ENCODE data around the gene KRTAP3-1.
"Not testable (repeated sequence)": the region's sequence is repeated elsewhere in the genome, so short reads cannot be mapped to it uniquely, and the experiment has no call there.

KRTAP3-1 gene

GRCh38 chr17:41013606-41014005 is 4.7 kb upstream of the KRTAP3-1 start:
- DNase-seq = no peak

GRCh38 chr17:41013181-41013580 is 4.3 kb upstream of the KRTAP3-1 start:
- DNase-seq = no peak

GRCh38 chr17:41012326-41013120 is 3.6 kb upstream of the KRTAP3-1 start:
- no peak for DNase-seq

- DNase-seq = no peak
These were observed 1.5 kb upstream of the KRTAP3-1 start for GRCh38 chr17:41010441-41010840.

- DNase-seq = no peak
These were observed 1.0 kb upstream of the KRTAP3-1 start for GRCh38 chr17:41009936-41010335.

- DNase-seq = no peak
These were observed 403 bp upstream of the KRTAP3-1 start for GRCh38 chr17:41009301-41009760.

- no peak for DNase-seq
These were observed 4.5 kb downstream of the KRTAP3-1 start for GRCh38 chr17:41004397-41004796.

- DNase-seq = no peak
These were observed 5.0 kb downstream of the KRTAP3-1 start for GRCh38 chr17:41003926-41004325.

GRCh38 chr17:41002814-41003213 is 6.1 kb downstream of the KRTAP3-1 start:
- no peak for DNase-seq

- no peak for DNase-seq
These were observed 7.1 kb downstream of the KRTAP3-1 start for GRCh38 chr17:41001795-41002194.

GRCh38 chr17:40999563-40999962 is 9.4 kb downstream of the KRTAP3-1 start, which contains the start of gene KRTAP3-2:
Gene KRTAP3-2, minus strand, starts transcription at chr17:40999906. Its CDS starts 53 bp downstream, at chr17:40999853.
- DNase-seq = not testable (repeated sequence)

- no peak for DNase-seq
These were observed 11.6 kb downstream of the KRTAP3-1 start for GRCh38 chr17:40997361-40997760.

GRCh38 chr17:40996829-40997228 is 12.1 kb downstream of the KRTAP3-1 start:
- DNase-seq = no peak

GRCh38 chr17:40995116-40995515 is 13.8 kb downstream of the KRTAP3-1 start:
- no peak for DNase-seq

GRCh38 chr17:40993839-40994238 is 15.1 kb downstream of the KRTAP3-1 start, which contains the start of gene KRTAP3-3:
Gene KRTAP3-3, minus strand, starts transcription at chr17:40994164. Its CDS starts 67 bp downstream, at chr17:40994097.
- DNase-seq = no peak

GRCh38 chr17:40993084-40993483 is 15.8 kb downstream of the KRTAP3-1 start:
- DNase-seq = no peak

- no peak for DNase-seq
These were observed 16.3 kb downstream of the KRTAP3-1 start for GRCh38 chr17:40992666-40993065.

- DNase-seq = no peak
These were observed 22.0 kb downstream of the KRTAP3-1 start for GRCh38 chr17:40986920-40987319.

GRCh38 chr17:40984226-40984625 is 24.7 kb downstream of the KRTAP3-1 start, which contains the start of gene KRT40:
Gene KRT40, minus strand, starts transcription at chr17:40984326. Its CDS starts 53 bp downstream, at chr17:40984273.
- DNase-seq = no peak

GRCh38 chr17:40981115-40981514 is 27.8 kb downstream of the KRTAP3-1 start:
- no peak for DNase-seq

- DNase-seq = no peak
These were observed 28.3 kb downstream of the KRTAP3-1 start for GRCh38 chr17:40980596-40980995.

- no peak for DNase-seq
These were observed 28.8 kb downstream of the KRTAP3-1 start for GRCh38 chr17:40980117-40980516.

- no peak for DNase-seq
These were observed 30.3 kb downstream of the KRTAP3-1 start for GRCh38 chr17:40978575-40979151.

GRCh38 chr17:40975516-40975915 is 33.4 kb downstream of the KRTAP3-1 start:
- no peak for DNase-seq
